CD4-positive, alpha-beta T cell treated with Interleukin-15 for 1 hour (primary cell): Measurements from ENCODE around the gene CD200.
"Not testable (repeated sequence)": the region's sequence is repeated elsewhere in the genome, so short reads cannot be mapped to it uniquely, and the experiment has no call there.

Experiments
- DNase-seq: peaks from one replicate; pipeline ENCODE4 v3.0.0-alpha.2; 2020

Gene CD200

DNA sequence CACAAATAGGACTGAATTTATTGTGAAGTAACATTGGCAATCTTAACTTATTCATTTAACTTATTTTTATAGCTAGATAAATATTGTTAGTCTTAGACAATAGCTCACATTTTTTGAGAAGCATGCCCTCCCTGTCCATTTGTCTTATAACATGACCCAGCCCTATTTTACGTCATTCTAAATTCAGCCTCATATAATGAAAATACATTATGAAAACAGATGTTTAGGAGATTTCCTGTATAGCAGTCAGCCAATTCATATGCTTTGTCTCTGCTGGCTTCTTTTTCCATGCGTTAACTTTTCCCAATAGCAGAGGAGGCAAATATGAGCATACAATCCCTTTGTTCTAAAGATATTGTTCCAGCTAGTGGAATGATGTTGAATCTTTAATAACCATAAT, 29.3 kb downstream of the CD200 start:
- no peak for DNase-seq

DNA sequence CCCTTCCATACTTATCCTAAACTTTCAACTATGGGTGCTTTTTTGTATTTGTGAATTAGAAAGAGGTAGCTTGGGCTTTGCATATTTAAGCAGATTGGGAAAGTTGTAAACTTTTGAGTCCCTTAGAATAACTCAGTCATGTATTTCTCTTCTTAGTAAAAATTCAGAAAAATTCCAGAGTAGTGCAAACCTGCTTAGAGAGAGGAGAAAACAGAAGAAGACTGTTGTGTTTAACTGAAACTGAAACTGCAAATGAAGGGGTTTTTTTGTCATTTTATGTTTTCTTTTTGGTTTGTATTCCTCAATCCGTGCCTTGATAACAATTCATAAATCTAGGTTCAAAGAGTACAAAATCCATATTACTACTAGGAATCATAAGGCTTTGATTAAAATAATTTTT, 31.3 kb downstream of the CD200 start:
- no peak for DNase-seq

DNA sequence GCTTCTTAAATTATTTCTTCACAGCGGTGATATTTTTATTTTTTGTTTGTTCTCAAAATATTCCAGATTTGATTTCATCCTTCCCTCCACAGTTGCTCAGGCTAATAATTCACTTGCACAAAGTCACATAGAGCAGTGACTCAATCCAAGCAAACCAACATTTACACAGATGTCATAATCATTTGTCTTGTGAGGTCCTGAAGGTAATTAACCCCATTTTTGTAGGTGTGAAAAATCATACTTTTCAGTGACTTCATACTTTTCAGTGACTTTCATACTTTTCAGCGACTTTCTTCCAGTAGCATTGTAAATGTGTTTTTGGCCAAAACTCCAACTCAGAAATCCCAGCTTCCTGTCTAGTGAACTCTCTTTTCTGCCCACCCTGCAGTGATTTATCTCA, 32.1 kb downstream of the CD200 start:
- DNase-seq = no peak

DNA sequence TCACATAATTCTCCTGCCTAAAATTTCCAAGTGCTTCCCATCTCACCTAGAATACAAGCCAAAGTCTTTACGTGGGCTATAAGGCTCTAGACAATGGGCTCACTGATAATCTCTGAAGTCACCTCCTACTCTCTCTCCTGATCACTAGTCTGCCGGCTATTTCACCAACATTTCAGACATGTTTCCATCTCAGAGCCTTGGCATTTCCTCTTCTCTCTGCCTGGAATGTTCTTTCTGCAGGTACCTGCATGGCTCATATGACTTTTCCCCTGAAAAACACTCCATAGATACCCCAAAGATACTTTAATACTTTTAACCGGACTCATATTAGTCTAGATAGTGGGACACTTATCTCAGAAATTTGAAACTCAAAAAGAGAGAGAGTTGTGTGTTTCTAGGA, 32.7 kb downstream of the CD200 start:
- DNase-seq = no peak

DNA sequence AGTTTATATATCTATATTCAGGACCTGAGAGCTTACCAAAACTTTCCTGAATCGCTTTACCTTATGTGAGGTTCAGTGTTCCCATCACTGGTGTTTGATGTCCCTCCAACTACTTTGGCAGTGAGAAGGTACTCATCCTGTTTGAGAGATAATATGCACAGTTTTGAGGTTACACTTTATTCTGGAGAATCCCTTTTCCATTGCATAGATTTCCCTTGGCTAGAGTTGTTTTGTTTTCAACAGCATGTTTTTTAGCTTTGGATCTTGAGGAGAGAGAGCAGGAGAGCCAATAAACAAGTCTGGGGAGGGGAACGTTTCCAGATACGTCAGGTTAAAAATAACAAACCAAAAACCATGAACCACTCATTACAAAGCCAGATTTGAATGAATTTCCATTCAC, 33.6 kb downstream of the CD200 start:
- no peak for DNase-seq

DNA sequence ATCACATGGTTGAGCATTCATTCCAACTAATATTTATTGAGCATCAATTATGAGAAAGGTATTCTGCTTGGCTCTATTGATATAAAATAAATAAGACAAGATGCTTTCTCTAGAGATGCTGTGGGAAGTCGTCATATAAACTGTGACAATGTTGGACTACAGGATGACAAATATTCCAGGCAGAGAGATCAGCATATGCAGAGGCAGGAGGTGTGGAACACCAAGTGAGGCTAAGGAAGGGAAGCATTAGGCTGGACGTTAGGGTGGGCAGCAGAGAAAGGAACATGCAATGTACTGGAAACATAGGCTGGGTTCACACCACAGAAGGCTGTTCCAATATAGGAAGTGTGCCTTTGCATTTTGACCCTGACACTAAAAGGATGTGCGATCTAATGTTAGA, 38.6 kb downstream of the CD200 start:
- no peak for DNase-seq

DNA sequence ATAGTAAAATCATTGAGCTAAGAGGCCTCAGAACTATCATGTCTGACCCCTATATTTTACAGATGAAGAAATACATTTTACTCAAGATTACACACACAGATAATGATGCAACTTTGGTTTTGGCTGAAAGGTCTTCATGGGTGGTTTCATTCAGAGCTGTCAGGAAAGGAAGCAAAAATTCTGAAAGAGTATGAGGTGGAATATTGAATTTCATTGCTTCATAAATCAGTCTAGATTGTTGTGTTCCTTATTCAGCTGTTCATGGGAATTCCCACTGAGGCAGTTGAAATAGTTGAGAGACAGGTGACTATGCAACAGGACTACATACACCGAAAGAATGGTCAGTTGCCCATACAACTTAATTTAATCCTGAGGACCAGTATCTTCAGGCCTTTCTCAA, 39.4 kb downstream of the CD200 start:
- DNase-seq = no peak

DNA sequence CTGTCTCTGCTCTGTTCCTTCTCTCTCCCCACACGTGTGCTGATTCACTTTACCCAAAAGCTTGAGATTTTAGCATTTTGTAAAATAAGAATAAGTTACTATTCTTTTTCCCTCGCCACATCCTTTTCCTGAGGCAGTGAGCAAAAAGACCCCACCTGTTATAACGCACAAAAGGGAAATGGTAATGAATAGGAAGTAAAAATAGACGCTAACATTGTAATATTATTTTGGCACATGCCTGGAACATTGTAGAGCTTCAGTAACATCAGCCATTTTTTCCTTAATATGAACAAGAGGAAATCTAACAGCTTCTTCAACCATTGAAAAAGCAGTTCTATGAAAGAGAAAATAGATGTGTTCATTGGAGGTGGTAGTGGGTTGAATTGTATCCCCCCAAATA, 40.5 kb downstream of the CD200 start:
- DNase-seq = no peak

DNA sequence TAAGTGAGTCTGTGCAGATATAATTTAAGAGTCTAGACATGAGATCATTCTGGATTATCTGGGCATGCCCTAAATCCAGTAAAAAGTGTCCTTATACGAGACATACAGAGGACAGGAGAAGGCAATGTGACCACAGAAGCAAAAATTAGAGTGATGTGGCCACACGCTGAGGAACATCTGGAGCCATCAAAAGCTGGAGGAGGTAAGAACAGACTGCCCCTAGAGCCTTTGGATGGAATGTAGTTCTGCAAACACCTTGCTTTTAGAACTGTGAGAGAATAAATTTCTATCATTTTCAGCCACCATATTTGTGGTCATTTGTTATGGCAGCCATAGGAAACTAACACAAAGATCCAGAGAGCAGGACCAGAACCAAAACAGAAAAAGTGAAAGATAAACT, 41.0 kb downstream of the CD200 start:
- DNase-seq = no peak

DNA sequence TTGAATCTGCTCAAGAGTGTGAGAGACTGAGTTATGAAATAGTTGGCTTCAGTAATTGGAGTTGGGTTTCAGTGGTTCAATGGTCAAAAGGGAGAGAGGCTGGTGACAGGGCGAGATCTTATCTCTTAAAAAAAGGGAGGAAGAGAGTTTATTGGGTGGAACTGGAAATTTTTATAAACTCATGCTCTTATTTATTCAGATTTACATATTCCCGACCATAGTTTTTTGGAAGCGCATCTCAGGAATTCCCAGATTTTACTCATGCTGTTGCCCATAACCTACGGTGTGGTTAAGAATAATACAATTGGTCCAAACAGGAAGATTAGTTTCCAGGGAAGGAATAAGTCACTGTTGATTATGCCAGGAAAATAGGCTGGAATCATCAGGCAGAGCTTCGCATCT, 41.4 kb downstream of the CD200 start:
- DNase-seq = no peak

DNA sequence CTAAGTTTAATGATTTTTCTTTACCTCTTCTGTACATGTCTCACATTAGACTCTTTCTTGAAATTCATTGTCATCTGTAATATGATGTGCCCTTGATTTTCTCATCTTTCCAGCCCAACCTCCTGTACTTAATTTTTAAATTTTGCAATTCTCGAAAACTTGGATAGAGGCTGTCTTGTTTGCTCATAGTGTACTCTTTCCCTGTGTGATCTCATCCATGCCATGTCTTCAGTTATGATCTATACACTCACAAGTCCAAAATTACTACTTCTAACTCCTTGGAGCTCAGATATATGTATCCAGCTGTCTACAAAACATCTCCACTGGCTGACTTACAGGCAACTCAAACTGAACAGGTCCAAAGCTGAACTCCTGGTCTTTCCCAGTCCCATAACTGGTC, 42.2 kb downstream of the CD200 start:
- DNase-seq = no peak

DNA sequence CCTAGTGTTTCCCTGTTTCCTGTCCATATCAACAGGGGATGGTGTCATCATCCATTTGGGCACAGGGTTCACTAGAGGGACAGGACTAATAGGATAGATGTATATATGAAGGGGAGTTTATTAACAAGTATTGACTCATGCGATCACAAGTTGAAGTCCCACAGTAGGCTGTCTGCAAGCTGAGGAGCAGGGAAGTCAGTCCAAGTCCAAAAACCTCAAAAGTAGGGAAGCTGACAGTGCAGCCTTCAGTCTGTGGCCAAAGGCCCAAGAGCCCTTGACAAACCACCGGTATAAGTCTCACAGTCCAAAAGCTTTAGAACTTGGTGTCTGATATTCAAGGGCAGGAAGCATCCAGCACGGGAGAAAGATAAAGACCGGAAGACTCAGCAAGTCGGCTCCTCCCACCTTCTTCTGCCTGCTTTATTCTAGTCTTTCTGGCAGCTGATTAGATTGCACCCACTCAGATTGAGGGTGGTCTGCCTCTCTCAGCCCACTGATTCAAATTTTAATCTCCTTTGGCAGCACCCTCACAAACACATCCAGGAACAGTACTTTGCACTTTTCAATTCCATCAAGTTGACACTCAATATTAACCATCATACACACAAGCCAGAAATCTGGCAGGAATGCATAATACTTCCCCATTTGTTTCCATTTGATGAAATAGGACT, 43.4 kb downstream of the CD200 start:
- DNase-seq = no peak

DNA sequence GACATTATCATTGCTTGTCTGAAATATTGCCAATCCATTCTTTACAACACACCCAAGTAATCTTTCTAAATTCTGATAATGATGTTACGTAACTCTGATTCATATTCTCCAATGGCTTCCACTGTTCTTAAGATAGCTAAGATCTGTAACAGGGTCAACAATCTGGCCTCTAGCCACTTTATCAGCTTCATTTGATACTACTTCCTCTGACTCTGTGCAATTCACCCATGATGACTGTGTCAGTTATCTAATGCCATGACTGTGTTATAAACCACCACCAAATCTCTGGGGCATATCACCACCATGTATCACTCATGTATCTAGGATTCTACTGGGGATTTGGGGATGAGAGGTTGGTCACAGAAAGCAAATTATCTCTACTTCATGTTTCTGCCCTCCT, 44.0 kb downstream of the CD200 start:
- DNase-seq = no peak

DNA sequence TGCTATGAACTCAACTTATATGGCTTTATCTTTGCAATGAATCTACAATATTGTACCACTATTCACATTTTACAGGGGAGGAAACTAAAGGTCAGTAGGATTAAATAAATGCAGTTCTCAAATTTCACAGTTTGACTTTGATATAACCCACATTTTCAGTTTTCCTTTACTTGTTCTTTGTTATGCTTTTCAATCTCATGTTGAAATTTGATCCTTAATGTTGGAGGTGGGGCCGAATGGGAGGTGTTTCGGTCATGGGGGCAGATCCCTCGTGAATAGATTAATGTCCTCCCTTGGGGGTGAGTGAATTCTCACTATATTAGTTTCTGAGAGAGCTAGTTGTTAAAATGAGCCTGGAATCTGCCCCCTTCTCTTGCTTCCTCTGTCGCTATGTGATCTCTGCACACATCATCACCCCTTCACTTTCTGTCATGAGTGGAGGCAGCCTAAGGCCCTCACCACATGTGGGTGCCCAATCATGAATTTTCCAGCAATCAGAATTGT, 44.7 kb downstream of the CD200 start:
- no peak for DNase-seq

DNA sequence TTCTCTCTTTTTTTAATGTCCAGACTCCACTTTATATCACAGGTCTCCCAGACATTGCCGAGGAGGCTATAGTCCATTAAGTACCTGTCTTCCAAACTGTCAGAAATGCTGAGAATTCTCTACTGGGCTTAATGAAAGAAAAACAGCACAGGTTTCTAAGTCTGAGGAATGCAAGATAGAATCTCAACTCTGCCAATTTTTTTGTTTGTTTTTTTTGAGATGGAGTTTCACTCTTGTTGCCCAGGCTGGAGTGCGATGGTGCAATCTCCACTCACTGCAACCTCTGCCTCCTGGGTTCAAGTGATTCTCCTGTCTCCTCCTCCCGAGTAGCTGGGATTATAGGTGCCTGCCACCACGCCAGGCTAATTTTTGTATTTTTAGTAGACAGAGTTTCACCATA, 45.4 kb downstream of the CD200 start:
- not testable (repeated sequence) for DNase-seq

DNA sequence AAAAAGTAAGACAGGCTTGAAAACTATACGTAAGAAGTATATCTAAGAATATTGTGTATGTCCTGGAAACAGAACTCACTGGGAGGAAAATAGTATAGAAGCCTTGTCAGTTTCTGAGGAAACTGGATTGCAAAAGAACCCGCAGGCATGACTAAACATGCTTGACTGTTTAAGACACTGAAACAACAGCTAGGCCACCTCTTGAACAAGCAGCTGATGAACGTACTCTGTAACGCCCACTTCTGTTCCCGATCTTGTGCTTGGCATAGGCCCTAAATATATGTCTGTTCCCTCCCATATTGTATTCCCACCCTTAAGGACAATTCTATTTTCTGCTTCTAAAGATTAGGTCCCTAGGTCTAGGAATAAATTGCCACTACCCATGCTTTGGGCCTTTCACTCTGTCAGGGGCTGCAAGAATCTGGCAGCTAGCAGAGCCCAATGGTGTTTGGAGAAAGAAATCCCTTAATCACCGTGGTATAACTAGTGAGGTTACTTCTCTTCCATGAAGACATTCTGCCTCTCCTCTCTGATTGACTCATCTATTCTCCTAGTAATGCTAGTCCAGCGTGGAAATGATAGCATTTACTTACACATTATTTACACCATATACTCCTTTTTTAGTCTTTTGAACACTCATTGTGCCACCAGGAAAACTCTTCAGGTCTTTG, 46.2 kb downstream of the CD200 start:
- peak; percentile 30 for DNase-seq

DNA sequence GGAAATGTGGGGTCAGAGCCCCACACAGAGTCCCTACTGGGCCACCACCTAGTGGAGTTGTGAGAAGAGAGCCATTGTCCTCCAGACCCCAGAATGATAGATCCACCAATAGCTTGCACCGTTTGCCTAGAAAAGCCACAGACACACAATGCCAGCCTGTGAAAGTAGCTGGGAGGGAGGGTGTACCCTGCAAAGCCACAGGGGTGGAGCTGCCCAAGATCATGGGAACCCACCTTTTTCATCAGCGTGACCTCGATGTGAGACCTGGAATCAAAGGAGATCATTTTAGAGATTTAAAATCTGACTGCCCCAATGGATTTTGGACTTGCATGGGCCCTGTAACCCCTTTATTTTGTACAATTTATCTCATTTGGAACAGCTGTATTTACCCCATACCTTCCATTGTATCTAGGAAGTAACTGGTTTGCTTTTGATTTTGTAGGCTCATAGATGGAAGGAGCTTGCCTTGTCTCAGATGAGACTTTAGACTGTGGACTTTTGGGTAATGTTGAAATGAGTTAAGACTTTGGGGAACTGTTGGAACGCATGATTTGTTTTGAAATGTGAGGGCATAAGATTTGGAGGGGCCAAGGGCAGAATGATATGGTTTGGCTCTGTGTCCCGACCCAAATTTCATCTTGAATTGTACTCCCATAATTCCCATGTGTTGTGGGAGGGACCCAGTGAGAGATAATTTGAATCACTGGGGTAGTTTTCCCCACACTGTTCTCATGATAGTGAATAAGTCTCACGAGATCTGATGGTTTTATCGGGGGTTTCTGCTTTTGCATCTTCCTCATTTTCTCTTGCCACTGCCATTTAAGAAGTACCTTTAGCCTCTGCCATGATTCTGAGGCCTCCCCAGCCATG, 49.0 kb downstream of the CD200 start:
- DNase-seq = no peak

DNA sequence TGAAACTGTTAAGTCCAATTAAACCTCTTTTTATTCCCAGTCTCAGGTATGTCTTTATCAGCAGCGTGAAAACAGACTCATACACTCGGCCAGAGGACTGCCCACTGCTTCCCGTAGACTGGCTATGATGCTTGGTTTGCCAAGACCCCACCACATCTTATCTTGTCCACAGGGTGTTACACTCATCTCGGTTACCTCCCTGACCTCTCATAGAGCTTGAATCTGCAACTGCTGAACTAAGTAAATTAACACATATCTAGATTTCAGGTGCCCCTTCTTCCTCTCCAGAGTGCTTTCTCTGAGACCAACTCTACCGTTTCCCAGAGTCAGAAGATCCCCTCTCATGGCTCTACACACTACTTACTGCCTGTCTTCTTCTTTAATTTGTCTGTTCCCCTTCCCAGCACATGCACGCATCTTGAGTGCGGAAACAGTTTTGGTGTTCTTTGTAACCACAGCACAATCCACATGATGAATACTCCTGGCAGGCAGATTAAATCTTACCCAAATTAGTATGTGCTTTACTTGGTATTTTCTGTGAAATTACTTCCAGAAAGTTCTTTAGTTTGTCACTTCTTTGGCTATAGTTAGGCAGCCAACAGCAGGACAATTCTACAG, 49.7 kb downstream of the CD200 start:
- no peak for DNase-seq

DNA sequence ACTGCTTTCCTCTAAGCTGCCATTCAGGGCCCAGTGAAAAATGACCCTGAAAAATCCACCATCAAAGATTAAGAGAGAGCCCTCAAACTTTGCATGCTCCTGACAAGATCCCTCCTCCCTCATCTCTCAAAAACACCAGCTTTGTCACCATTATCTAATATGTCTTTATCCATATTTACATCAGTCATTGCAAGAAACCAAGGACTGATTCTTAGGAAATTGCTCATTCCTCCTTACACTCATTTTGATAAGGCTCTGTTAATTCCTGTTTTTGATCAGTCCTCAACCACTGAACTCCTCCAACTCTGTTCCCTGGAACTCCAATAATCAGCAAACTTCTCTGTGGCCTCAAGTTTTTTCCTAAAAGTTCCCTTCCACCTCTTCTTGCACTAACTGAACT, 51.8 kb downstream of the CD200 start:
- DNase-seq = no peak

DNA sequence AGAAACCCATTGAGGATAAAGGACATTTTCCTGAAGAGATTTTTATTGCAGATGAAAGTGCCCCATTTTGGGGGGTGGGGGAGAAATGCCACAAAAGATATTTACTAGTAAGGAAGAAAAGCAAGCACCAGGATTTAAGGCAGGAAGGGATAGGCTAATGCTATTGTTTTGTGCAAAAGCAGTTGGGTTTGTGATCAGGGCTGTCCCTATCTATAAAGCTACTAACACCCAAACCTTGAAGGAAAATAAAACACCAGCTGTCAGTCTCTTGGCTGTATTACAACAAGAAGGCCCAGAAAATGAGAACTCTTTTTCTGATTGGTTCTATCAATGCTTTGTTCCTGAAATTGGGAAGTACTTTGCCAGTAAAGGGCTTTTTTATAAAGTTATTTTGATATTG, 56.0 kb downstream of the CD200 start:
- no peak for DNase-seq

DNA sequence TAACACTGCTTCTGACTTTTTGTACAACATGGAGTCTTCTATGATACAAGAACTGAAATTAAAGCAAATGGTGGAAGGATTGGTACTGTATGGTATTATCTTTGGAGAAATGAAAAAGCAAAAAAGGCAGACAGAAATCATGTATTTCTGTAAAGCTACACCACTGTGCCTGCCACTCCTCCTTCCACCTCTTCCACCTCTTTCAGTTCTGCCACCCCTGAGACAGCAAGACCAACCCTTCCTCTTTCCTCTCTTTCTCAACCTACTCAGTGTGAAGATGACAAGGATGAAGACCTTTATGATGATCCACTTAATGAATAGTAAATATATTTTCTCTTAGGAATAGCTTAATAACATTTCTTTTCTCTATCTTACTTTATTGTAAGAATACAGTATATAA, 57.0 kb downstream of the CD200 start:
- no peak for DNase-seq

DNA sequence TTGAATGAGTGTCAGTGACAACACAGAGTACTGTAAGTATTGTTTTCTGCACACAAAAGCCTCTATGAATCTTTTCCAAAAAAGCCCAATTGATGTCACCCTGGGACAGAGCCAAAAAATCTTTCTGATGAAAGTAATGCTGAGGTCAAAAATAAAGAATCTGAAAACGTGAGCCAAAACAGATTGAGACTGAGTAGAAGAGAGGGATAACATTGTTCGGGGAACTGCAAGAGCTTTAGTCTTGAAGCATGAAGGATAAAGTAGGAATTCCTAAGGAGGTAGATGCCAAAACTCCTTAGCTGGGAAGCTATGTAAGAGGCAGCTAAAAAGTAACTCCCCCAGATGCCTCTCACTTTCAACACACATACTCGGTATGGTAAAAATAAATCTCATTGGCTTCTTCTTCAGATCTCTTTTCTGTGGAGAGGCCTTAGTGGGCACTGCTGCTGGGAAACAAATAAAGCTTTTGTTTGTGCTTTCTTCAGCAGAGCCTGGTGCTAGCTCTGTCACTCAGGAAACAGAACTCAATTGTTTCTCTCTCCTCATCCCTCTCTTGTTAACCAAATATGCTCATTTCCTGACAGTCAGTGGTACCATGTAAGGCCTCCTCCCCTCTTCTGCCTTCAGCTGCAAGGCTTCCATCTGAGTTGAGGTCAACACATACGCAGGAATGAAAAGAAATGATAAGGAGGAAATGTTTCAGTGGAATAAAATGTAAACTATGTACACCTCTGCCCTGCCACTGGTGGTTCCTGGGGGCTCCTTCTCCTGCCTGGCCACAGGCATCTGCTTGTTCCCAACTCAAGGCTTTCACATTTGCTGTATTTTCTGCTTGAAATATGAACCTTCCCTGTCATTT, 58.1 kb downstream of the CD200 start:
- DNase-seq = no peak
